ENCODE data around the gene ANXA2. TPM values are rescaled to one million over a fixed set of nuclear protein-coding genes. Genes with fewer than 3 reads are reported as not detected.

The ANXA2 gene
- total RNA-seq, 2 donors from 2014 or later: 265 to 341 TPM

DNA sequence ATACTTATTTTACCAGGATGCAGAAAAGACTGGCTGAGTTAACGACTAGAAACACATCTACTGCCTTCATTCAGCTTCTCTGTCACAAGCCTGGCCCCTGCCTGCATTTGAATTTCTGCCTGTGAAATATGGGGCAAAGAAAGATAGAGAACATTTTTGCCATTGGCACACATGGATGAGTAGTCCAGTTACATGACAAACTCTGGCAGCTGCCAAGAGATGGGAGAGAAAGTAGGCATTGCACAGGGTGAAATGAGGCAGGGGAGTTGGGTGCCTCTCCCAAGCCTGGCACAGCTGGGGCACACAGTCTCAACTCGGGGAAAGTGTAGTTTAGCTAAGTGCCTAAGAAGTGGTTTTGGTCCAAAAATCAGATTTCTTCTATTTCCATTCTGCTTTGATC lies 24.0 kb downstream of the ANXA2 start:
- H3K4me3 ChIP-seq: no peak overlapping the region
- H3K27me3 ChIP-seq: no peaks in the 10 kb centered on the region
- ATAC-seq: no peak
- H3K27ac ChIP-seq: peak overlapping the region; percentile 12 to 81 (median 56)
- WGBS, 2 donors: 78 to 85% methylated on average over 2 of the region's 2 CpGs
- TF ChIP-seq, protein P1, sequence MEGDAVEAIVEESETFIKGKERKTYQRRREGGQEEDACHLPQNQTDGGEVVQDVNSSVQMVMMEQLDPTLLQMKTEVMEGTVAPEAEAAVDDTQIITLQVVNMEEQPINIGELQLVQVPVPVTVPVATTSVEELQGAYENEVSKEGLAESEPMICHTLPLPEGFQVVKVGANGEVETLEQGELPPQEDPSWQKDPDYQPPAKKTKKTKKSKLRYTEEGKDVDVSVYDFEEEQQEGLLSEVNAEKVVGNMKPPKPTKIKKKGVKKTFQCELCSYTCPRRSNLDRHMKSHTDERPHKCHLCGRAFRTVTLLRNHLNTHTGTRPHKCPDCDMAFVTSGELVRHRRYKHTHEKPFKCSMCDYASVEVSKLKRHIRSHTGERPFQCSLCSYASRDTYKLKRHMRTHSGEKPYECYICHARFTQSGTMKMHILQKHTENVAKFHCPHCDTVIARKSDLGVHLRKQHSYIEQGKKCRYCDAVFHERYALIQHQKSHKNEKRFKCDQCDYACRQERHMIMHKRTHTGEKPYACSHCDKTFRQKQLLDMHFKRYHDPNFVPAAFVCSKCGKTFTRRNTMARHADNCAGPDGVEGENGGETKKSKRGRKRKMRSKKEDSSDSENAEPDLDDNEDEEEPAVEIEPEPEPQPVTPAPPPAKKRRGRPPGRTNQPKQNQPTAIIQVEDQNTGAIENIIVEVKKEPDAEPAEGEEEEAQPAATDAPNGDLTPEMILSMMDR (IDR thresholded peaks at IDR 0.05): no peak
- DNase-seq: no peak
- peaks cover 69% of the 10 kb centered on the region for H3K4me1 ChIP-seq
- H3K9me3 ChIP-seq: no peaks in the 10 kb centered on the region
- H3K36me3 ChIP-seq (replicated peaks in 1 of 2; ENCODE audit: insufficient read depth in 1 of 2, low read depth in 2 of 2): peaks cover 0 to 4% of the 10 kb centered on the region in 2 donors
- intact Hi-C loops (cut with DNase I): no loop called here

DNA sequence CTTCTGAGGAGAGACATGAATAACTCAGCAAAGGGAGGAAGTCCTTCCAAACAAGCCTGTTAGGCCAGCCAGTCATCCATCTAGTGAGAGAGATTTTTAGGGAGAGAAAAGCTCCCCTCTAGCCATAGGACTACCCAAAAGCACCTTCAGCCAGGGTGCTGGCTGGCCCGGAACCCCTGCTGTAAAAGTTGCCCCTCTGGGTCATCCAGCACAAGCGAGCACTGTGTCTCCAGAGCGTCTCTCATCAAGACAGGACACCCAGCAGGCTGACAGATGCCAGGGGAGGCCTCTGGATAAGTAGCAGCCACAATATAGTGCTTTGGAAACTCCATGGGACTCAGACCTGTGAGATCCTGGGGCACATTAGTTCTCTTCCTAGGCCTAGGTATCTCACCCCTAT lies 24.5 kb downstream of the ANXA2 start:
- H3K4me1 ChIP-seq: peaks cover 66% of the 10 kb centered on the region
- H3K4me3 ChIP-seq: no peak overlapping the region
- WGBS, 2 donors: 88 to 94% methylated on average over 2 to 3 of the region's 3 CpGs
- no peak for DNase-seq
- intact Hi-C loops (cut with DNase I): no loop called here
- TF ChIP-seq POLR2A (IDR thresholded peaks at IDR 0.05): no peak
- TF ChIP-seq, protein P1 (IDR thresholded peaks at IDR 0.05): no peak
- peak overlapping the region; percentile 12 to 81 (median 56) for H3K27ac ChIP-seq
- no peaks in the 10 kb centered on the region for H3K27me3 ChIP-seq
- peaks cover 0 to 4% of the 10 kb centered on the region in 2 donors for H3K36me3 ChIP-seq (replicated peaks in 1 of 2; ENCODE audit: insufficient read depth in 1 of 2, low read depth in 2 of 2)
- H3K9me3 ChIP-seq: no peaks in the 10 kb centered on the region
- ATAC-seq: no peak

DNA sequence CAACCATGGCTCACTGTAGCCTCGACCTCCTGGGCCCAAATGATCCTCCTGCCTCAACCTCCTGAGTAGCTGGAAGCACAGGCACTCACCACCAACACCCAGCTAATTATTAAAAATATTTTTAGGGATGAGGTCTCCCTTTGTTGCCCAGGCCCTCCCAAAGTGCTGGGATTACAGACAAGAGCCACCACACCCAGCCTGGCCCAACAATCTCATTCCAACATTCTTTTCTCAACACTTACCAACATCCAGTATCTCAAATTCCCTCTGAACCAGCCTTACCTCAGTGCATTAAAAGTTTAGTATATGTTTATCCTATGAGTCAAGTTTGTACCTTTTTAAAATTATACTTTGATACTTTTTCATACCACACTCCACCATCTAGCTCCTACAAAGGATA lies 25.0 kb downstream of the ANXA2 start:
- H3K36me3 ChIP-seq (replicated peaks in 1 of 2; ENCODE audit: insufficient read depth in 1 of 2, low read depth in 2 of 2): peaks cover 0 to 4% of the 10 kb centered on the region in 2 donors
- DNase-seq (no peak), ATAC-seq (no peak)
- intact Hi-C loops (cut with DNase I): no loop called here
- no peak overlapping the region for H3K4me3 ChIP-seq
- TF ChIP-seq POLR2A (IDR thresholded peaks at IDR 0.05): no peak
- TF ChIP-seq, protein P1 (IDR thresholded peaks at IDR 0.05): no peak
- H3K27me3 ChIP-seq: no peaks in the 10 kb centered on the region
- peaks cover 66% of the 10 kb centered on the region for H3K4me1 ChIP-seq
- peak overlapping the region in 3 of 4 donors; percentile 43 to 81 (median 69) for H3K27ac ChIP-seq
- no peaks in the 10 kb centered on the region for H3K9me3 ChIP-seq
- WGBS, 2 donors: 85 to 94% methylated on average over 1 of the region's 1 CpG

DNA sequence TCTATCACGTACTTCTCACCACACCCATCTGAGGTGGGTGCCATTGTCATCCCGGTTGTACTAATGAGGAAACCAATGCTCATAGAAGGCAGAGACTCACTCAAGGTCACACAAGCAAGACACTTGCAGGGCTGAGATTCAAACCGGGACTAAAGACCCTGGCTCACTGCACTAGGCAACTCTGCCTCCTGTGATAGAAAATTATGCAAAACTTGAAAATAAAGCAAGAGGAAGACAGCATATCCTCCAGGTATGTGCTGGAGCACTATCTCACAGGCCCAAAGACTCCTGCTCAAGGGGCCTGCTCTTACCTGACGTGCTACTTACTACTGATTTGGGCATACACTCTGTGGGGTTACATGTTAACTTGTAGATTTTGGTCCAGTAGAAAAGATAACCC lies 25.6 kb downstream of the ANXA2 start:
- ATAC-seq: no peak
- no peaks in the 10 kb centered on the region for H3K9me3 ChIP-seq
- intact Hi-C loops (cut with DNase I): no loop called here
- DNase-seq: no peak
- WGBS, 2 donors: 76 to 78% methylated on average over 4 of the region's 4 CpGs
- TF ChIP-seq, protein P1 (IDR thresholded peaks at IDR 0.05): no peak
- no peak for TF ChIP-seq POLR2A (IDR thresholded peaks at IDR 0.05)
- H3K27ac ChIP-seq: peak overlapping the region; percentile 37 to 81 (median 56)
- peaks cover 0 to 4% of the 10 kb centered on the region in 2 donors for H3K36me3 ChIP-seq (replicated peaks in 1 of 2; ENCODE audit: insufficient read depth in 1 of 2, low read depth in 2 of 2)
- no peak overlapping the region for H3K4me3 ChIP-seq
- H3K4me1 ChIP-seq: peaks cover 66% of the 10 kb centered on the region
- H3K27me3 ChIP-seq: no peaks in the 10 kb centered on the region
